Lower leg skin (tissue), 3 donors: ENCODE results near the gene TP53TG3C.
"Not testable (repeated sequence)": the region's sequence is repeated elsewhere in the genome, so short reads cannot be mapped to it uniquely, and the experiment has no call there.

ENCODE experiments used
- POLR2A ChIP-seq, 2 donors: fragments of 450-650 bp; IDR thresholded peaks; one replicate each; pipeline ENCODE4 v1.6.1; 2016 to 2017; ENCODE audit warnings: antibody characterized with exemption in 2 of 2, mild to moderate bottlenecking in 1 of 2, moderate library complexity in 1 of 2
- TF ChIP-seq, protein P1 (sequence below), 3 donors: fragments of 450-650 bp; IDR thresholded peaks; one replicate each; pipeline ENCODE4 v1.5.1; 2016; ENCODE audit warnings: antibody characterized with exemption in 3 of 3, mild to moderate bottlenecking in 3 of 3, moderate library complexity in 2 of 3

DNA sequence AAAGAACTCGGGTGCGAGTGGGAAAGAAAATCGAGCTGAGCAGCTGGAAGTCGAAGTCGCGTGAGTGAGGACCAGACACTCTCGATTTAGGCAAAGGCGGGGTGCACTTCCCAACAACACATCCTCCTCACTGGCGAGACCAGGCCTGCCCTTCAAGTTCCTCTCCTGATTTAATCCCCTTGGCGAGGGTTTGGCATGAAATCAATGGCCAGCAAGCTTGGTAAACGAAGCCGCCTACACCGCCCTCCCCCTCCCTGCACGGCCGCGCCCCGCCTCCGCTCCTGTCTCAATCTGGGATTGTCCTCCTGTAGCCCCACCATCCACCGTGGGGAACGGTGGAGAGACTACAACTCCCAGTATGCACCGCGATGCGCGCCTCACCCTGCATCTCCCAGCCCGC, at the start of gene TP53TG3C:
- TF ChIP-seq, protein P1, sequence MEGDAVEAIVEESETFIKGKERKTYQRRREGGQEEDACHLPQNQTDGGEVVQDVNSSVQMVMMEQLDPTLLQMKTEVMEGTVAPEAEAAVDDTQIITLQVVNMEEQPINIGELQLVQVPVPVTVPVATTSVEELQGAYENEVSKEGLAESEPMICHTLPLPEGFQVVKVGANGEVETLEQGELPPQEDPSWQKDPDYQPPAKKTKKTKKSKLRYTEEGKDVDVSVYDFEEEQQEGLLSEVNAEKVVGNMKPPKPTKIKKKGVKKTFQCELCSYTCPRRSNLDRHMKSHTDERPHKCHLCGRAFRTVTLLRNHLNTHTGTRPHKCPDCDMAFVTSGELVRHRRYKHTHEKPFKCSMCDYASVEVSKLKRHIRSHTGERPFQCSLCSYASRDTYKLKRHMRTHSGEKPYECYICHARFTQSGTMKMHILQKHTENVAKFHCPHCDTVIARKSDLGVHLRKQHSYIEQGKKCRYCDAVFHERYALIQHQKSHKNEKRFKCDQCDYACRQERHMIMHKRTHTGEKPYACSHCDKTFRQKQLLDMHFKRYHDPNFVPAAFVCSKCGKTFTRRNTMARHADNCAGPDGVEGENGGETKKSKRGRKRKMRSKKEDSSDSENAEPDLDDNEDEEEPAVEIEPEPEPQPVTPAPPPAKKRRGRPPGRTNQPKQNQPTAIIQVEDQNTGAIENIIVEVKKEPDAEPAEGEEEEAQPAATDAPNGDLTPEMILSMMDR (IDR thresholded peaks at IDR 0.05): not testable (repeated sequence)
- TF ChIP-seq POLR2A (IDR thresholded peaks at IDR 0.05): not testable (repeated sequence)
